Calu3 (cell line): ENCODE data around the gene CCDC127. TPM values are rescaled to one million over a fixed set of nuclear protein-coding genes. Genes with fewer than 3 reads are reported as not detected.
"Not testable (repeated sequence)": the region's sequence is repeated elsewhere in the genome, so short reads cannot be mapped to it uniquely, and the experiment has no call there.

ENCODE experiments used
- BruUV-seq: library from RNA; stranded (reverse); fragments of 400-500 nt; replicated peaks from 2 replicates; lab custom pipeline; 2021; lab: Mats Ljungman, UMichigan
- CTCF ChIA-PET: fragments of 300-600 bp; sonication (Branson Sonifier 250); formaldehyde crosslinking; loops from one replicate; lab custom pipeline; 2022; ENCODE audit warnings: antibody characterized with exemption; lab: Charles Lee
- DNase-seq: peaks from one replicate; pipeline ENCODE4 v3.0.0; 2022
- H3K27ac Mint-ChIP-seq: one replicate; pipeline ENCODE4 v1.8.0; 2022; ENCODE audit warnings: mixed read lengths; ENCODE audit not compliant: unreplicated experiment
- H3K27me3 Mint-ChIP-seq: one replicate; pipeline ENCODE4 v1.8.0; 2022; ENCODE audit warnings: mixed read lengths; ENCODE audit not compliant: unreplicated experiment
- H3K36me3 Mint-ChIP-seq: one replicate; pipeline ENCODE4 v1.8.0; 2022; ENCODE audit warnings: mild to moderate bottlenecking, moderate library complexity, mixed read lengths; ENCODE audit not compliant: insufficient read depth, unreplicated experiment
- H3K4me1 Mint-ChIP-seq: one replicate; pipeline ENCODE4 v1.8.0; 2022; ENCODE audit warnings: mild to moderate bottlenecking, low read depth, mixed read lengths; ENCODE audit not compliant: unreplicated experiment
- H3K4me3 Mint-ChIP-seq: one replicate; pipeline ENCODE4 v1.8.0; 2022; ENCODE audit warnings: mild to moderate bottlenecking, low read depth, moderate library complexity, mixed read lengths; ENCODE audit not compliant: unreplicated experiment
- H3K9me3 Mint-ChIP-seq: one replicate; pipeline ENCODE4 v1.8.0; 2022; ENCODE audit warnings: low read depth, mixed read lengths; ENCODE audit not compliant: unreplicated experiment
- intact Hi-C: fragments of 100-400 bp; cut with micrococcal nuclease; formaldehyde crosslinking; loops from one replicate; pipeline ENCODE4 v1.10.0; 2022; ENCODE audit not compliant: unreplicated experiment
- total RNA-seq: library from RNA; stranded (reverse); gene quantifications from 2 replicates; pipeline ENCODE4 v1.2.3, GENCODE V29; 2022
- TF ChIP-seq, protein P1 (sequence below): fragments of 200-600 bp; IDR thresholded peaks from one replicate; pipeline ENCODE4 v1.8.0; 2022; ENCODE audit warnings: antibody characterized with exemption; ENCODE audit not compliant: unreplicated experiment

CCDC127 gene
- total RNA-seq, 1 experiment from 2014 or later = 7.3 TPM

DNA sequence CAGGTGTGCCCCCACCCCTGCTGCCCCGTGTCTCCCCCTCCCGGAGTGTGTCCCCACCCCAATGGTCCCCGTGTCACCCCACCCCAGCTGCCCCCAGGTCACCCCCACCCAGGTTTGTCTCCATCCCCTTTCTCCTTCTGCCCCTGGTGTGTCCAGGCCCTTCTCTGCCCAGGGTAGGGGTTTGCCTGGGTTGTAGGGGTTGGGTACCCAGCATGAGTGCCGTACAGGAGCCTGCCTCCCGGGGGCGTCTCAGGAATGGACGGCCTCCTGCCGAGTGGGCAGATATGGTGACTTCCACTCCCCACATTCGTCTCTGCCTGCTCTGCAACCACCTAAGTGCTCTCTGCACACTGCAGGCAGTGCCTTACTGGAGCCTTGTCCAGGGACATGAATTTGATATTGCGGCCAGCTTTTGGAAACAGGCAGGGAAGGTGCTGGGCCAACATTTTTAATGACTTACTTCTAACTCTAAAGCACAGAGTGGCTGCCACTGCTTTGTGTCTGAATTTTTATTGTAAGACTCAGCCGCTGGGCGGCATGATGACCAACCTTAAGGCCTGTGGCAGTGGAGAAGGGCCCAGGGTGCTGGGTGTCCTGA, 20.0 kb downstream of the CCDC127 start:
- Mint-ChIP-seq H3K4me1 (no peaks in the 10 kb centered on the region), H3K4me3 (no peak overlapping the region), H3K27me3 (no peaks in the 10 kb centered on the region), H3K9me3 (no peaks in the 10 kb centered on the region), H3K27ac (no peak overlapping the region), H3K36me3 (peaks cover 11% of the 10 kb centered on the region)
- no TSS peak for BruUV-seq
- no peak for DNase-seq
- CTCF ChIA-PET = no interaction called here
- intact Hi-C loops = no loop called here
- TF ChIP-seq, protein P1, sequence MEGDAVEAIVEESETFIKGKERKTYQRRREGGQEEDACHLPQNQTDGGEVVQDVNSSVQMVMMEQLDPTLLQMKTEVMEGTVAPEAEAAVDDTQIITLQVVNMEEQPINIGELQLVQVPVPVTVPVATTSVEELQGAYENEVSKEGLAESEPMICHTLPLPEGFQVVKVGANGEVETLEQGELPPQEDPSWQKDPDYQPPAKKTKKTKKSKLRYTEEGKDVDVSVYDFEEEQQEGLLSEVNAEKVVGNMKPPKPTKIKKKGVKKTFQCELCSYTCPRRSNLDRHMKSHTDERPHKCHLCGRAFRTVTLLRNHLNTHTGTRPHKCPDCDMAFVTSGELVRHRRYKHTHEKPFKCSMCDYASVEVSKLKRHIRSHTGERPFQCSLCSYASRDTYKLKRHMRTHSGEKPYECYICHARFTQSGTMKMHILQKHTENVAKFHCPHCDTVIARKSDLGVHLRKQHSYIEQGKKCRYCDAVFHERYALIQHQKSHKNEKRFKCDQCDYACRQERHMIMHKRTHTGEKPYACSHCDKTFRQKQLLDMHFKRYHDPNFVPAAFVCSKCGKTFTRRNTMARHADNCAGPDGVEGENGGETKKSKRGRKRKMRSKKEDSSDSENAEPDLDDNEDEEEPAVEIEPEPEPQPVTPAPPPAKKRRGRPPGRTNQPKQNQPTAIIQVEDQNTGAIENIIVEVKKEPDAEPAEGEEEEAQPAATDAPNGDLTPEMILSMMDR = no peak

DNA sequence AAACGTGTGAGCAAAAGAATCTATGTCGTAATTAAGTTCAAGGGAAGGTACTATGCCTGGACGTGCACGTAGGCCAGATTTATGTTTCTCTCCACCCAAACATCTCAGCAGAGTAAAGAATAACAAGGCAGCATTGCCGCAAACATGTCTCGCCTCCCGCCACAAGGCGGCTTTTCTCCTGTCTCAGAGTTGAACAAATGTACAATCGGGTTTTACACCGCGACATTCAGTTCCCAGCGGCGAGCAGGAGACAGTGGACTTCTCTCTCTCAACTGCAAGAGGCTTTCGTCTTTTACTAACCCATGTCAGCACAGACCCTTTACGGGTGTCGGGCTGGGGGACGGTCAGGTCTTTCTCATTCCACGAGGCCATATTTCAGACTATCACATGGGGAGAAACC, 20.9 kb downstream of the CCDC127 start:
- H3K27ac Mint-ChIP-seq, H3K36me3 Mint-ChIP-seq, BruUV-seq, intact Hi-C loops, CTCF ChIA-PET, H3K9me3 Mint-ChIP-seq, DNase-seq, H3K27me3 Mint-ChIP-seq, H3K4me1 Mint-ChIP-seq, H3K4me3 Mint-ChIP-seq: not testable (repeated sequence)

- no peaks in the 10 kb centered on the region for H3K4me1 Mint-ChIP-seq
- H3K4me3 Mint-ChIP-seq = no peak overlapping the region
- no peaks in the 10 kb centered on the region for H3K36me3 Mint-ChIP-seq
- H3K9me3 Mint-ChIP-seq = no peaks in the 10 kb centered on the region
- TF ChIP-seq, protein P1 = no peak
- no peak for DNase-seq
- H3K27me3 Mint-ChIP-seq = no peaks in the 10 kb centered on the region
- H3K27ac Mint-ChIP-seq = no peak overlapping the region
- intact Hi-C loops = no loop called here
- CTCF ChIA-PET = no interaction called here
- no TSS peak for BruUV-seq
Observed at GRCh38 chr5:196350-196749, 21.6 kb downstream of the CCDC127 start.

GRCh38 chr5:195401-196160, 22.4 kb downstream of the CCDC127 start:
- no peak overlapping the region for H3K27ac Mint-ChIP-seq

More at GRCh38 chr5:195401-196160, 22.4 kb downstream of the CCDC127 start:
- intact Hi-C loops = no loop called here
- DNase-seq = no peak
- Mint-ChIP-seq H3K4me1 (no peaks in the 10 kb centered on the region), H3K4me3 (no peak overlapping the region), H3K27me3 (peaks cover 6% of the 10 kb centered on the region), H3K36me3 (no peaks in the 10 kb centered on the region), H3K9me3 (no peaks in the 10 kb centered on the region)
- CTCF ChIA-PET = no interaction called here
- TF ChIP-seq, protein P1 = no peak
- no TSS peak for BruUV-seq
